ENCODE results near the gene TEX52.

- TF ChIP-seq POLR2A (IDR thresholded peaks at IDR 0.05) (no peak), CTCF (IDR thresholded peaks at IDR 0.05) (no peak)
Observed at GRCh38 chr12:2857021-2857431, at the start of gene TEX52.
